Nephron progenitor cell (in vitro differentiated cells): ENCODE measurements around the gene GCNT1.

ENCODE experiments used
- DNase-seq: peaks from one replicate; pipeline ENCODE4 v3.0.0; 2021
- H3K27ac Mint-ChIP-seq: 2 replicates; pipeline ENCODE4 v1.8.0; 2021; ENCODE audit warnings: mild to moderate bottlenecking, moderate library complexity, mixed read lengths
- H3K27me3 Mint-ChIP-seq: 2 replicates; pipeline ENCODE4 v1.8.0; 2021; ENCODE audit warnings: mild to moderate bottlenecking, low read depth, mixed read lengths; ENCODE audit not compliant: poor library complexity
- H3K36me3 Mint-ChIP-seq: 2 replicates; pipeline ENCODE4 v1.8.0; 2021; ENCODE audit warnings: low read depth, mixed read lengths
- H3K4me1 Mint-ChIP-seq: 2 replicates; pipeline ENCODE4 v1.8.0; 2021; ENCODE audit warnings: mixed read lengths
- H3K4me3 Mint-ChIP-seq: 2 replicates; pipeline ENCODE4 v1.8.0; 2021; ENCODE audit warnings: mild to moderate bottlenecking, moderate library complexity, mixed read lengths
- H3K9me3 Mint-ChIP-seq: 2 replicates; pipeline ENCODE4 v1.8.0; 2021; ENCODE audit warnings: mild to moderate bottlenecking, moderate library complexity, mixed read lengths
- CTCF ChIP-seq: fragments of 200-600 bp; sonication (generic); IDR thresholded peaks from 2 replicates; pipeline ENCODE4 v1.5.0; 2021; ENCODE audit warnings: antibody characterized with exemption

The GCNT1 gene

GRCh38 chr9:76448501-76448900 lies 10.5 kb upstream of the GCNT1 start:
- Mint-ChIP-seq H3K27ac (no peak overlapping the region), H3K27me3 (no peaks in the 10 kb centered on the region), H3K4me1 (peaks cover 7% of the 10 kb centered on the region), H3K4me3 (no peak overlapping the region), H3K36me3 (peaks cover 4% of the 10 kb centered on the region), H3K9me3 (peaks cover 6% of the 10 kb centered on the region)
- no peak for TF ChIP-seq CTCF
- DNase-seq, result no peak

GRCh38 chr9:76451234-76451633 lies 7.7 kb upstream of the GCNT1 start:
- Mint-ChIP-seq H3K27ac (no peak overlapping the region), H3K36me3 (peaks cover 4% of the 10 kb centered on the region), H3K9me3 (peaks cover 5% of the 10 kb centered on the region), H3K27me3 (peaks cover 3% of the 10 kb centered on the region), H3K4me3 (no peak overlapping the region), H3K4me1 (peaks cover 16% of the 10 kb centered on the region)
- no peak for TF ChIP-seq CTCF
- DNase-seq, result no peak

GRCh38 chr9:76452839-76453238 lies 6.1 kb upstream of the GCNT1 start:
- no peak for TF ChIP-seq CTCF
- H3K27ac Mint-ChIP-seq, result peak overlapping the region; percentile 47
- no peak for DNase-seq
- no peak overlapping the region for H3K4me3 Mint-ChIP-seq
- H3K9me3 Mint-ChIP-seq, result peaks cover 5% of the 10 kb centered on the region
- peaks cover 4% of the 10 kb centered on the region for H3K36me3 Mint-ChIP-seq
- peaks cover 3% of the 10 kb centered on the region for H3K27me3 Mint-ChIP-seq
- peaks cover 21% of the 10 kb centered on the region for H3K4me1 Mint-ChIP-seq

- no peak for TF ChIP-seq CTCF
- H3K4me3 Mint-ChIP-seq, result no peak overlapping the region
- peaks cover 21% of the 10 kb centered on the region for H3K4me1 Mint-ChIP-seq
- no peak overlapping the region for H3K27ac Mint-ChIP-seq
- DNase-seq, result no peak
- H3K36me3 Mint-ChIP-seq, result peaks cover 4% of the 10 kb centered on the region
- peaks cover 5% of the 10 kb centered on the region for H3K9me3 Mint-ChIP-seq
- peaks cover 3% of the 10 kb centered on the region for H3K27me3 Mint-ChIP-seq
These were observed 5.2 kb upstream of the GCNT1 start for GRCh38 chr9:76453785-76454184.

- TF ChIP-seq CTCF, result no peak
- peaks cover 3% of the 10 kb centered on the region for H3K36me3 Mint-ChIP-seq
- H3K4me1 Mint-ChIP-seq, result peaks cover 21% of the 10 kb centered on the region
- H3K27ac Mint-ChIP-seq, result no peak overlapping the region
- H3K27me3 Mint-ChIP-seq, result peaks cover 3% of the 10 kb centered on the region
- H3K4me3 Mint-ChIP-seq, result no peak overlapping the region
- peaks cover 5% of the 10 kb centered on the region for H3K9me3 Mint-ChIP-seq
- no peak for DNase-seq
These were observed 4.7 kb upstream of the GCNT1 start for GRCh38 chr9:76454311-76454710.

- DNase-seq, result peak; percentile 38
- Mint-ChIP-seq H3K36me3 (no peaks in the 10 kb centered on the region), H3K4me1 (peaks cover 37% of the 10 kb centered on the region), H3K4me3 (no peak overlapping the region), H3K27me3 (peaks cover 3% of the 10 kb centered on the region), H3K27ac (peak overlapping the region; percentile 85), H3K9me3 (no peaks in the 10 kb centered on the region)
- no peak for TF ChIP-seq CTCF
These were observed 2.6 kb upstream of the GCNT1 start for GRCh38 chr9:76456202-76456926.
